A673 (cell line): ENCODE data around the gene LRRK1. TPM values are rescaled to one million over a fixed set of nuclear protein-coding genes. Genes with fewer than 3 reads are reported as not detected.

Experiments used
- BruUV-seq: library from RNA; stranded (reverse); fragments of 400-500 nt; replicated peaks from 2 replicates; lab custom pipeline; 2021; lab: Mats Ljungman, UMichigan
- CTCF ChIA-PET: fragments of 300-600 bp; sonication (Branson Sonifier 250); formaldehyde crosslinking; loops from one replicate; lab custom pipeline; 2022; ENCODE audit warnings: antibody characterized with exemption; lab: Charles Lee
- POLR2A ChIA-PET: fragments of 300-600 bp; sonication (Branson Sonifier 250); formaldehyde crosslinking; loops from one replicate; lab custom pipeline; 2022; ENCODE audit warnings: antibody characterized with exemption; ENCODE audit not compliant: low non-redundant PET; lab: Charles Lee
- DNase-seq: peaks from one replicate; pipeline ENCODE4 v3.0.0-alpha.2; 2015; ENCODE audit warnings: low spot score
- H3K27ac ChIP-seq: fragments of 200-600 bp; sonication (generic); 2 replicates; pipeline ENCODE4 v1.5.1; 2016; ENCODE audit warnings: mixed run types, low read depth, mild to moderate bottlenecking, mixed read lengths, antibody characterized with exemption, low read length; ENCODE audit not compliant: poor library complexity, severe bottlenecking
- H3K27me3 ChIP-seq: fragments of 200-600 bp; sonication (generic); replicated peaks from 2 replicates; pipeline ENCODE4 v1.6.1; 2017; ENCODE audit warnings: mixed run types, low read depth, mild to moderate bottlenecking, mixed read lengths, antibody characterized with exemption, low read length; ENCODE audit not compliant: insufficient read depth, poor library complexity
- H3K36me3 ChIP-seq: fragments of 200-600 bp; sonication (generic); 2 replicates; pipeline ENCODE4 v1.6.1; 2016; ENCODE audit warnings: mixed run types, mild to moderate bottlenecking, mixed read lengths, antibody characterized with exemption, low read length; ENCODE audit not compliant: insufficient read depth, poor library complexity, severe bottlenecking
- H3K4me1 ChIP-seq: fragments of 200-600 bp; sonication (generic); 2 replicates; pipeline ENCODE4 v1.6.1; 2017; ENCODE audit warnings: mixed run types, mild to moderate bottlenecking, mixed read lengths, antibody characterized with exemption, low read length; ENCODE audit not compliant: insufficient read depth, poor library complexity, severe bottlenecking
- H3K4me3 ChIP-seq: fragments of 200-600 bp; sonication (generic); 2 replicates; pipeline ENCODE4 v1.5.1; 2016; ENCODE audit warnings: low read depth, mixed run types, mild to moderate bottlenecking, mixed read lengths, low read length; ENCODE audit not compliant: poor library complexity, severe bottlenecking
- H3K9me3 ChIP-seq: fragments of 200-600 bp; sonication (generic); 2 replicates; pipeline ENCODE4 v1.6.1; 2016; ENCODE audit warnings: mixed run types, low read depth, mild to moderate bottlenecking, mixed read lengths, antibody characterized with exemption, low read length; ENCODE audit not compliant: poor library complexity, severe bottlenecking
- EZH2 ChIP-seq: fragments of 200-600 bp; sonication (generic); IDR thresholded peaks from 2 replicates; pipeline ENCODE4 v1.6.1; 2017; ENCODE audit warnings: borderline replicate concordance, low read depth, mild to moderate bottlenecking, mixed read lengths, antibody characterized with exemption, low read length; ENCODE audit not compliant: poor library complexity, severe bottlenecking
- intact Hi-C: fragments of 100-400 bp; cut with micrococcal nuclease; formaldehyde crosslinking; loops from one replicate; pipeline ENCODE4 v1.10.0; 2022; ENCODE audit not compliant: unreplicated experiment
- total RNA-seq: library from RNA; stranded (reverse); gene quantifications from 2 replicates; pipeline ENCODE4 v1.2.3, GENCODE V29; 2021
- TF ChIP-seq, protein P1 (sequence below): fragments of 300-800, 200-600 bp; sonication (generic); conservative IDR thresholded peaks from 2 replicates; pipeline ENCODE4 v1.5.1; 2017; ENCODE audit warnings: low read depth, mild to moderate bottlenecking, antibody characterized with exemption, low read length, moderate library complexity, mixed read lengths

Gene LRRK1
- total RNA-seq, 1 experiment from 2014 or later = 7.7 TPM

DNA sequence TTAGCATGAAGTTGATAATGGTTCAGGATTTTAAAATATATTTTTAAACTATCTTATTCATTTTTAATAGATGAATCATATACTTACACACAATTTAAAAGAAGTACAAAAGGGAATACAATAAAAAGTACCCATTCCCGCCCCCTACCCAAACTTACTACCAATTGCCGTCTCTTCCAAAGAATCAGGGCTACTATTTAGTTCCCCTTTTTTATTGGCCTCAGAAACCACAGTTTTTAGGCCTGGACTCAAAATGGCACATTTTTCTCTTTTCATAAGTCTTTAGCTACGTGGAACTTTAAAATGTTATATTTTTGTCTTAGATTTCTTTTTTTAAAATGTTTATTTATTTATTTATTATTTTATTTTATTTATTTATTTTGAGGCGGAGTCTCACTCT, 18.0 kb downstream of the LRRK1 start:
- H3K27ac ChIP-seq = no peak overlapping the region
- H3K9me3 ChIP-seq = no peaks in the 10 kb centered on the region
- CTCF ChIA-PET = no interaction called here
- H3K4me1 ChIP-seq = peaks cover 5% of the 10 kb centered on the region
- no peak for TF ChIP-seq EZH2
- TF ChIP-seq, protein P1, sequence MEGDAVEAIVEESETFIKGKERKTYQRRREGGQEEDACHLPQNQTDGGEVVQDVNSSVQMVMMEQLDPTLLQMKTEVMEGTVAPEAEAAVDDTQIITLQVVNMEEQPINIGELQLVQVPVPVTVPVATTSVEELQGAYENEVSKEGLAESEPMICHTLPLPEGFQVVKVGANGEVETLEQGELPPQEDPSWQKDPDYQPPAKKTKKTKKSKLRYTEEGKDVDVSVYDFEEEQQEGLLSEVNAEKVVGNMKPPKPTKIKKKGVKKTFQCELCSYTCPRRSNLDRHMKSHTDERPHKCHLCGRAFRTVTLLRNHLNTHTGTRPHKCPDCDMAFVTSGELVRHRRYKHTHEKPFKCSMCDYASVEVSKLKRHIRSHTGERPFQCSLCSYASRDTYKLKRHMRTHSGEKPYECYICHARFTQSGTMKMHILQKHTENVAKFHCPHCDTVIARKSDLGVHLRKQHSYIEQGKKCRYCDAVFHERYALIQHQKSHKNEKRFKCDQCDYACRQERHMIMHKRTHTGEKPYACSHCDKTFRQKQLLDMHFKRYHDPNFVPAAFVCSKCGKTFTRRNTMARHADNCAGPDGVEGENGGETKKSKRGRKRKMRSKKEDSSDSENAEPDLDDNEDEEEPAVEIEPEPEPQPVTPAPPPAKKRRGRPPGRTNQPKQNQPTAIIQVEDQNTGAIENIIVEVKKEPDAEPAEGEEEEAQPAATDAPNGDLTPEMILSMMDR = no peak
- DNase-seq = no peak
- no peaks in the 10 kb centered on the region for H3K27me3 ChIP-seq
- H3K36me3 ChIP-seq = no peaks in the 10 kb centered on the region
- no peak overlapping the region for H3K4me3 ChIP-seq
- BruUV-seq = no TSS peak
- intact Hi-C loops = no loop called here
- POLR2A ChIA-PET = no interaction called here

DNA sequence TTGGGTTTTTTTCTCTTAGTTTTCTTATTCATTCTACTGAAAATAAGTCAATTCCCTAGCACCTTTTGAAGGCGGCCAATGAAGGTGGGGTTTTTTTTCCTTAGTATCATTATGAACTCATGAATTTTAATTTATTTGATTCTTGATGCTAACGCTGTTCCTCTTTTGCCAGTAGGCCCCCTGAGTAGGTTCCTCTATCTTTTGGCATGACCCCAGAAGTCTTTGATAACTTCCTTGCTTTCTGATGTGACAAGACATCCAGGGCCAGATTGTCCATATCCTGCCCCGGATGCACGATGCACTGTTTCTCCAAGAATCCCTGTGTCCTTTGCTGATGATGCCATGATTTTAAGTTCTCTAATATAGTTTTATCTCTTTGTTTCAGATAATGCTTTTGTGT, 20.6 kb downstream of the LRRK1 start:
- H3K4me1 ChIP-seq = peaks cover 9% of the 10 kb centered on the region
- no peaks in the 10 kb centered on the region for H3K27me3 ChIP-seq
- no peaks in the 10 kb centered on the region for H3K9me3 ChIP-seq
- no peaks in the 10 kb centered on the region for H3K36me3 ChIP-seq
- no peak for DNase-seq
- no peak overlapping the region for H3K4me3 ChIP-seq
- H3K27ac ChIP-seq = no peak overlapping the region
- no TSS peak for BruUV-seq
- intact Hi-C loops = no loop called here
- ChIA-PET CTCF (no interaction called here), POLR2A (no interaction called here)
- TF ChIP-seq EZH2 = no peak
- TF ChIP-seq, protein P1 = no peak

DNA sequence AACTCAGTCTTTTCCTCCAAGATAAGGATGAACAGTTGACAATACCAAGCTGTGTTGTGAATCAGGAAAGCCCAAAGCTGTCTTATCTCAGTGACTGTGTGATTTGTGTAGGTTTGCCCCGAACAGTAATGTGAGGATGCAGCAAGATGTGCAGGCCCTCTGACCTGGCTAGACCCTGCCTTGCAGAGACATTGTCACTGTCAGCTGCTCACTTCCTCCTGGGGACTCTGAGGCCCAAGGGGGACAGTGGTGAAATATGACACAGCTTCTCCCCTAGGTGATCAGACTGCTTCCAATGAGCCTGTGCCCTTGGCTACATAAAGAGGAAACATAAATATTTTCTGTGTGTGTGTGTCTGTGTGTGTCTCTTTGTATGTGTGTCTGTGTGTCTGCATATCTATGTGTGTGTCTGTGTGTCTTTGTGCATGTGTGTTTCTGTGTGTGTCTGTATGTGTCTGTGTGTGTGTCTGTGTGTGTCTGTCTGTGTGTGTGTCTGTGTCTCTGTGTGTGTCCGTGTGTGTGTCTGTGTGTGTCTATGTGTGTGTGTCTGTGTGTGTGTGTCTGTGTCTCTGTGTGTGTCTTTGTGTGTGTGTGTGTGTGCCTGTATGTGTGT, 21.7 kb downstream of the LRRK1 start:
- ChIA-PET POLR2A (no interaction called here), CTCF (no interaction called here)
- Histone ChIP-seq H3K27me3 (no peaks in the 10 kb centered on the region), H3K36me3 (no peaks in the 10 kb centered on the region), H3K4me3 (no peak overlapping the region), H3K27ac (no peak overlapping the region), H3K9me3 (no peaks in the 10 kb centered on the region), H3K4me1 (peaks cover 9% of the 10 kb centered on the region)
- no peak for DNase-seq
- intact Hi-C loops = no loop called here
- BruUV-seq = no TSS peak
- TF ChIP-seq, protein P1 = no peak
- TF ChIP-seq EZH2 = no peak
